Liver (tissue), 9 donors: ENCODE measurements around the gene RAD51B. TPM values are rescaled to one million over a fixed set of nuclear protein-coding genes. Genes with fewer than 3 reads are reported as not detected.

Experiments
- DNase-seq: peaks from one replicate; pipeline ENCODE4 v3.0.0-alpha.2; 2017; ENCODE audit warnings: low spot score
- H3K27ac ChIP-seq, 2 donors: one replicate each; pipeline ENCODE4 v1.7.0; 2013; ENCODE audit warnings: inconsistent platforms in 2 of 2, low read length in 2 of 2, control low read depth in 1 of 2, low read depth in 1 of 2, mild to moderate bottlenecking in 1 of 2
- H3K27me3 ChIP-seq, 4 donors: one replicate each; pipeline versions ENCODE4 v1.6.1 to v1.7.0; 2013; ENCODE audit warnings: low read length in 3 of 4, inconsistent platforms in 1 of 4, mild to moderate bottlenecking in 1 of 4, moderate library complexity in 1 of 4; ENCODE audit not compliant: control insufficient read depth in 4 of 4, insufficient read depth in 4 of 4
- H3K36me3 ChIP-seq, 4 donors: one replicate each; pipeline versions ENCODE4 v1.6.1 to v1.7.0; 2013; ENCODE audit warnings: low read length in 3 of 4, mild to moderate bottlenecking in 3 of 4, low read depth in 1 of 4, moderate library complexity in 1 of 4; ENCODE audit not compliant: control insufficient read depth in 4 of 4, insufficient read depth in 3 of 4
- H3K4me1 ChIP-seq, 4 donors: one replicate each; pipeline versions ENCODE4 v1.6.1 to v1.7.0; 2013; ENCODE audit warnings: low read length in 3 of 4, mild to moderate bottlenecking in 3 of 4, moderate library complexity in 1 of 4; ENCODE audit not compliant: control insufficient read depth in 4 of 4, insufficient read depth in 4 of 4
- H3K4me3 ChIP-seq, 3 donors: one replicate each; pipeline versions ENCODE4 v1.6.1 to v1.7.0; 2013; ENCODE audit warnings: low read length in 3 of 3, control low read depth in 1 of 3, low read depth in 1 of 3, mild to moderate bottlenecking in 1 of 3
- H3K9ac ChIP-seq, 2 donors: one replicate each; pipeline ENCODE4 v1.7.0; 2013; ENCODE audit warnings: low read length in 2 of 2, mild to moderate bottlenecking in 2 of 2, moderate library complexity in 2 of 2, control low read depth in 1 of 2, low read depth in 1 of 2
- H3K9me3 ChIP-seq, 4 donors: one replicate each; pipeline versions ENCODE4 v1.6.1 to v1.7.0; 2013; ENCODE audit warnings: low read length in 3 of 4; ENCODE audit not compliant: control insufficient read depth in 4 of 4
- ATF3 ChIP-seq: IDR thresholded peaks from 2 replicates; pipeline ENCODE4 v1.6.1; 2016; ENCODE audit warnings: antibody characterized with exemption
- CTCF ChIP-seq: fragments of 150-350 bp; IDR thresholded peaks from 2 replicates; pipeline ENCODE4 v1.5.1; 2017; ENCODE audit warnings: improper control_type of control experiment, low read depth, low read length; ENCODE audit not compliant: missing input control
- EGR1 ChIP-seq, 2 donors: IDR thresholded peaks; 2 replicates each; pipeline ENCODE4 v1.6.1; 2016 to 2018; ENCODE audit warnings: antibody characterized with exemption in 2 of 2, low read depth in 2 of 2
- FOXA1 ChIP-seq: IDR thresholded peaks from 2 replicates; pipeline ENCODE4 v1.6.1; 2016; ENCODE audit warnings: antibody characterized with exemption
- HNF4A ChIP-seq, 2 donors: conservative IDR thresholded peaks; 2 replicates each; pipeline ENCODE4 v1.6.1; 2016; ENCODE audit warnings: antibody characterized with exemption in 2 of 2, mild to moderate bottlenecking in 2 of 2
- HNF4G ChIP-seq: IDR thresholded peaks from 2 replicates; pipeline ENCODE4 v1.6.1; 2016; ENCODE audit warnings: antibody characterized with exemption
- NR2F2 ChIP-seq: IDR thresholded peaks from 2 replicates; pipeline ENCODE4 v1.6.1; 2016; ENCODE audit warnings: antibody characterized with exemption
- RAD21 ChIP-seq, 2 donors: IDR thresholded peaks; 2 replicates each; pipeline ENCODE4 v1.6.1; 2016; ENCODE audit warnings: antibody characterized with exemption in 2 of 2, mild to moderate bottlenecking in 2 of 2
- REST ChIP-seq: IDR thresholded peaks from 2 replicates; pipeline ENCODE4 v1.6.1; 2016; ENCODE audit warnings: antibody characterized with exemption, mild to moderate bottlenecking
- RXRA ChIP-seq, 2 donors: IDR thresholded peaks; 2 replicates each; pipeline ENCODE4 v1.6.1; 2017 to 2018; ENCODE audit warnings: antibody characterized with exemption in 2 of 2, mild to moderate bottlenecking in 1 of 2
- SP1 ChIP-seq: IDR thresholded peaks from 2 replicates; pipeline ENCODE4 v1.6.1; 2018; ENCODE audit warnings: antibody characterized with exemption, mild to moderate bottlenecking
- TAF1 ChIP-seq: conservative IDR thresholded peaks from 2 replicates; pipeline ENCODE4 v1.6.1; 2016; ENCODE audit warnings: antibody characterized with exemption, mild to moderate bottlenecking
- YY1 ChIP-seq: IDR thresholded peaks from 2 replicates; pipeline ENCODE4 v1.6.1; 2016; ENCODE audit warnings: antibody characterized with exemption, mild to moderate bottlenecking
- WGBS: extraction: QIAGEN DNeasy Blood & Tissue Kit; methylation state at CpG from one replicate; pipeline ENCODE4 v1.1.7; 2013; 5-methylcytosine and 5-hydroxymethylcytosine counted together
- polyA plus RNA-seq, 2 donors: library from polyadenylated mRNA; stranded (reverse) in 1 of 2; unstranded in 1 of 2; fragments of 200-250 nt in 1 of 2; fragments of >200 nt in 1 of 2; fragmentation: Nextera tagmentation in 1 of 2; extraction: Ambion mirVana in 1 of 2; gene quantifications; one replicate each; pipeline versions ENCODE4 v1.2.1 to v1.2.3, GENCODE V29; 2013 to 2015
- total RNA-seq, 2 donors: library from RNA; depleted of rRNA; stranded (reverse); fragments of >200 nt; gene quantifications; one replicate each; pipeline ENCODE4 v1.2.3, GENCODE V29; 2014
- TF ChIP-seq, protein P1 (sequence below): IDR thresholded peaks from 2 replicates; pipeline ENCODE4 v1.6.1; 2016; ENCODE audit warnings: antibody characterized with exemption
- TF ChIP-seq, protein P2 (sequence below): IDR thresholded peaks from 2 replicates; pipeline ENCODE4 v1.6.1; 2016; ENCODE audit warnings: antibody characterized with exemption
- donor health status: healthy.
- donor health status: healthy.
- donor health status: healthy.
- donor health status: healthy.
- donor health status: healthy.

The RAD51B gene
- total and polyA plus RNA-seq, 4 donors: 0.81 to 12.9 (median 2.4) TPM

- no peaks in the 10 kb centered on the region for H3K27me3 ChIP-seq
- H3K9me3 ChIP-seq: no peaks in the 10 kb centered on the region
- no peak overlapping the region for H3K4me3 ChIP-seq
- H3K9ac ChIP-seq: no peak overlapping the region
- TF ChIP-seq HNF4G: no peak
- TF ChIP-seq, protein P1, sequence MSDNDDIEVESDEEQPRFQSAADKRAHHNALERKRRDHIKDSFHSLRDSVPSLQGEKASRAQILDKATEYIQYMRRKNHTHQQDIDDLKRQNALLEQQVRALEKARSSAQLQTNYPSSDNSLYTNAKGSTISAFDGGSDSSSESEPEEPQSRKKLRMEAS: no peak
- peak; percentile 23 for TF ChIP-seq CTCF
- no peak for TF ChIP-seq ATF3
- peak; percentile 72 to 77 for TF ChIP-seq RAD21 (IDR thresholded peaks at IDR 0.05)
- no peak for TF ChIP-seq REST
- no peak for DNase-seq
- no peak overlapping the region for H3K27ac ChIP-seq
- no peaks in the 10 kb centered on the region for H3K36me3 ChIP-seq
- H3K4me1 ChIP-seq: no peaks in the 10 kb centered on the region
- 65% methylated on average over 1 of the region's 1 CpG for WGBS
Measured at GRCh38 chr14:67883717-67884116, 64.1 kb downstream of the RAD51B start.

GRCh38 chr14:67886191-67886590 is 66.6 kb downstream of the RAD51B start:
- no peaks in the 10 kb centered on the region for H3K36me3 ChIP-seq
- no peak overlapping the region for H3K27ac ChIP-seq
- TF ChIP-seq REST (no peak), SP1 (no peak), RXRA (IDR thresholded peaks at IDR 0.05) (no peak), EGR1 (IDR thresholded peaks at IDR 0.05; ENCODE audit: low read depth in 2 of 2) (no peak), YY1 (no peak), HNF4G (no peak), NR2F2 (no peak), HNF4A (conservative IDR thresholded peaks at IDR 0.05) (no peak), ATF3 (no peak), FOXA1 (no peak), RAD21 (IDR thresholded peaks at IDR 0.05) (no peak), TAF1 (no peak)
- TF ChIP-seq, protein P2, sequence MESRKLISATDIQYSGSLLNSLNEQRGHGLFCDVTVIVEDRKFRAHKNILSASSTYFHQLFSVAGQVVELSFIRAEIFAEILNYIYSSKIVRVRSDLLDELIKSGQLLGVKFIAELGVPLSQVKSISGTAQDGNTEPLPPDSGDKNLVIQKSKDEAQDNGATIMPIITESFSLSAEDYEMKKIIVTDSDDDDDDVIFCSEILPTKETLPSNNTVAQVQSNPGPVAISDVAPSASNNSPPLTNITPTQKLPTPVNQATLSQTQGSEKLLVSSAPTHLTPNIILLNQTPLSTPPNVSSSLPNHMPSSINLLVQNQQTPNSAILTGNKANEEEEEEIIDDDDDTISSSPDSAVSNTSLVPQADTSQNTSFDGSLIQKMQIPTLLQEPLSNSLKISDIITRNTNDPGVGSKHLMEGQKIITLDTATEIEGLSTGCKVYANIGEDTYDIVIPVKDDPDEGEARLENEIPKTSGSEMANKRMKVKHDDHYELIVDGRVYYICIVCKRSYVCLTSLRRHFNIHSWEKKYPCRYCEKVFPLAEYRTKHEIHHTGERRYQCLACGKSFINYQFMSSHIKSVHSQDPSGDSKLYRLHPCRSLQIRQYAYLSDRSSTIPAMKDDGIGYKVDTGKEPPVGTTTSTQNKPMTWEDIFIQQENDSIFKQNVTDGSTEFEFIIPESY: no peak
- no peaks in the 10 kb centered on the region for H3K4me1 ChIP-seq
- no peak for DNase-seq
- WGBS: 91% methylated on average over 2 of the region's 2 CpGs
- H3K4me3 ChIP-seq: no peak overlapping the region
- no peak overlapping the region for H3K9ac ChIP-seq
- no peaks in the 10 kb centered on the region for H3K27me3 ChIP-seq
- H3K9me3 ChIP-seq: no peaks in the 10 kb centered on the region
